GM15510 (cell line): ENCODE data around the gene KAZN.

Experiments
- POLR2A ChIP-seq: IDR thresholded peaks from 3 replicates; pipeline ENCODE4 v1.6.1; 2011; ENCODE audit warnings: borderline replicate concordance; ENCODE audit not compliant: insufficient read length; ENCODE audit errors: extremely low read depth

The KAZN gene

GRCh38 chr1:14815175-14815877 is 216.8 kb downstream of the KAZN start:
- TF ChIP-seq POLR2A, result no peak

DNA sequence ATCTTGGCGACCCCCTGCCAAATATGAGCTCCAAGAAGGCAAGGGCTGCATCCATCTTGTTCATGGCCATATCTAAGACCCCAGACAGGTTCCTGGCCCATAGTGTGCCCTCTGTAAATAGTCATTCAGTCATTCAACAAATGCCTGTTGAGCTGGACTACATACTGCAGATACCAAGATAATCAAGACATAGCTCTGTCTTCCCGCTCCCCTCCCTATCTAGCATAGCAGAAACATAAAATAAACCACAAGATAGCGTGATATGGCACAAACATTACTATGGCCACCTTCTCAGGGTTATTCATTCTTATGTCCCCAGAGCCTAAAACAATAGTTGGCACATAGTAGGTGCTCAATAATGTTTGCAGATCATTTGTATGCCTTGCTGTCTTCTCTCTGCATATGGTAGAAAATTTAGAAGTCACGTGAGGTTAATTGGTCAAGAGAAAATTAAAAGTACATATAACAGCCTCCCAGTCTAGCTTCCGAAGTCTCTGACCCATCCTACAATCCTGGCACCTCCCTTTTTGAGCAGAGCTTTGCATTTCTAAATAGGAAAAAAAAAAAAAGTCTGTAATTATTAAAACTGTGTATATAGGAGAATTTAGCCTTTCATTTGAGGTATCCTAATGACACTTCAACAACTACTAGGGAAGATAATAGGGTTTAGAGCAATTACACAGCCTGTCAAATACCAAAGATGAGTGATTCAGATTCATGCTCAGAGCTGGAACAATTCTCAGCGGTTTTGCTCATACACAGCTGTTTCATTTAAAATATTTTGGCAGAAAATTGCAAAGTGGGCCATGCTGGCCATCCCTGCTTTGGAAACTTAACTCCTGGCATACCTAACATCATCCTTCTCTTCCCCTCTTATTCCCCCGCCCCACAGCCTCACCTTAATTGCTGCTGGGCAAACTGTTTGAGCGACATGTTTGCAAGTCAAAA is 219.0 kb downstream of the KAZN start:
- no peak for TF ChIP-seq POLR2A

GRCh38 chr1:14820295-14821085 is 222.0 kb downstream of the KAZN start:
- no peak for TF ChIP-seq POLR2A

DNA sequence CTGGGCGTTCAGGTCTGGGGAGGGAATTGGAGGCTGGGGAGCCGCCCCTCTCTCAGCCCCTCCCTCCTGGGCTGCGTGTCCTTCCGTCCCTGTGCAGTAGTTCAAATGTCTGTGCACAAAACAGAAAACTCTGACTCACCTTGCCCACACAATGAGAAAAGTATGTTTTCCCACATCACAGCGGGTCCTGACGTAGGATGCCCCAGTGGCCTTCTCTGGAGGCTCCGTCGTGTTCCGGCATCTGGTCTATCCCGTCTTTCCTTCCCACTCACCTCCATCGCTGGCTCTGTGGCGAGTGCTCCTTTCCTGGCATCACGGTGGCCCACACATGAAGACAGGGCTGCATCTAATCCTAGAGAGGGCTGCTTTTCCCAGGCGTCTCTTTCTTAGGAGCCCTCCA is 224.0 kb downstream of the KAZN start:
- TF ChIP-seq POLR2A, result no peak

GRCh38 chr1:14822996-14823395 is 224.5 kb downstream of the KAZN start:
- TF ChIP-seq POLR2A, result no peak

DNA sequence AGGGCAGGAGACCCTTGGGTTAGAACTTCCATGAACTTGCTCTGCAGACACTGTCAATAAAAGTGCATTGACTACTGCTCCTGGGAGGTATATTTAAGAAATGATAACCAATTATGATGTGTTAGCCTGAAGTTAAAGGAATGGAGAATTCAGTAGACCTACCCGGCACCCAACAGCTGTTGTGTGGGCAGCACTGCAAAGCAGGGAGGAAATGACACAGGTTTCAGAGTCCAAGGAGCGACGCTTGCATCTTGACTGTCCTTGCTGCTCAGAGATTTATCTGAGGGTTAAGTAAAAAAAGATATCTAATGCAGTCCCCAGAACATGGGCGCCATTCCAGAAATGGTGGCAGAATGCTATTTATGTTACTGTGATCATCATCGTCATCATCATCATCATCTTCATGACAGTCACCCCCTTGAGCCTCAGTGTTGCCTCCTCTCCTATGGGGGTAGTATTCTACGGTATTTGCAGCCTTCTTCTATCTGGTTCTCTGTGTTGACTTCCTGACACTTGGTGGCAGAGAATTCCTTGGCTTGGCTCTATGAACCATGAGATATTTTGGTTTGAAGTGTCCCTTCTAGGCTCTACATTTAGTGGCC is 225.9 kb downstream of the KAZN start:
- TF ChIP-seq POLR2A, result no peak

DNA sequence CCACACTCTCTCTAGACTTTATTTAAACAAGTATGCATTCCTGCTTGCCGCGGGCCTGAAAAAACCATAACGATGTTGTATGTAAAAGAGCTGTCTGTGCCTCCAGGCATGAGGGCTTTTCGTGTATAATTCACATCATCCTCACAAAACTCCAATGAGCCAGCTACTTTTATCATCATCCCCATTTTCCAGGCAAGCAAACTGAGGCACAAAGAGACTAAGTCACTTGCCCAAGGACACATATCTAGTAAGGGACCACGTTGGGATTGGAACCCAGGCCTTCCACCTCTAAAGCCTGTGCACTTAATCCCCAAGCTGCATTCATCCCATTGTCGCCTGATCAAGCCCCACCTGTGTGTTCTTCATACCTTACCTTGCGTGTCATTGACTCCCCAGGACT is 226.9 kb downstream of the KAZN start:
- TF ChIP-seq POLR2A, result no peak

DNA sequence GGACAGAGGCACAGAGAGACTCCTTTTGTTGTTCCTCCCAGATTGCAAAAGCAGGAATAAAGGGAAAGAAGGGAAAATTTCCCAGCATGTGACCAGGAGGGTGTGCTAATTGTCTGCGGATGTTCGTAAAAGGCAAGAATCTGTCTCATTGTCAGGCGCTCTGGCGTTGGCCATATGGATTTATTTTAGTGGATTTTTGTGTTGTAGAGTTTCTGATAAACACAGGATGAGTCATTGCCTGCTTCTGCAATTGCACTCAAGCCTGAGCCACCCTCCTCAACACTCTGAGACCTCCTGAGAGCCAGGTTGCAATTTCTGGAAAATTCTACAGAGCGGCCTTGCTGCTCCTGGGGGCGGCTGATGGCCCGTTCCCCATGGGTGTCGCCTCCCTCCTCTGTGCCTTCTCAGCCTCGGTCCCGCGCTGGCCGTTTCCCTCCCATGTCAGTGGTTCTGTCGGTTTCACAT is 227.7 kb downstream of the KAZN start:
- TF ChIP-seq POLR2A, result no peak

GRCh38 chr1:14826731-14827326 is 228.3 kb downstream of the KAZN start:
- no peak for TF ChIP-seq POLR2A

DNA sequence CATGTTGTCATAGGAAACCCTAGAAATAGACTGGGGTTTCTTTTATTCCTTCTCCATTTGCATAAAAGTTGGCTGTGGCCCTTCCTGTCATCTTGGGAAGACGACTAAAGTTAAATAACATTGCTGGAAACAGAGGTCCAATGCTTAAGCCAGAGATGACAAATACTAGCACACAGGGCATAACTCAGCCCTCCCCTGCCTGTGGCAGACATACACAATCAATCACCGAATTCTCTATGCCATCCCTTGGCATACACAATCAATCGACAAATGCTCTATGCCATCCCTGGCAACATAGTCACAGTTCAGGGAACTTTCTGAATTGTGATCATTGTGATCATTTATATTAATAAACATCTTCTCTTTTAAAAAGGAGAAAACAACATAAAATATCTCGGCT is 229.4 kb downstream of the KAZN start:
- TF ChIP-seq POLR2A, result no peak

DNA sequence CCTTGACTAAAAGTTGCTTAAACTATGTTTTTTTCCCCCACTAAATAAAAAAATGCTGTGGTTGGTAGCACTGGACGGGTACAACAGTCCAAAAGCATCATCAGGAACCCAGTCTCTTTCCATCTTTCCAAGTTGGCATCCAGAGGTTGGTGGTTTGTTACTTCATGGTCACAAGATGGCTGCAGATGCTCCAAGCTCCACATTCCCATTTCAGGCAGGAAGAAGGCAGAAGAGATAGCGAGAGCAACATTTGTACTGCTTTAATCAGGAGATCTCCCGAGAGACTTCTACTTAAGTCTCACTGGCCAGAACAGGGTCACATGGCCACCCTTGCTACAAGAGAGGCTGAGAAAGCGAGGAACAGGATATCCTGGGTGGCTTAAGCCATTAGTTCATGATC is 230.2 kb downstream of the KAZN start:
- no peak for TF ChIP-seq POLR2A

- TF ChIP-seq POLR2A, result no peak
Measured at GRCh38 chr1:14835725-14836124, 237.2 kb downstream of the KAZN start.

DNA sequence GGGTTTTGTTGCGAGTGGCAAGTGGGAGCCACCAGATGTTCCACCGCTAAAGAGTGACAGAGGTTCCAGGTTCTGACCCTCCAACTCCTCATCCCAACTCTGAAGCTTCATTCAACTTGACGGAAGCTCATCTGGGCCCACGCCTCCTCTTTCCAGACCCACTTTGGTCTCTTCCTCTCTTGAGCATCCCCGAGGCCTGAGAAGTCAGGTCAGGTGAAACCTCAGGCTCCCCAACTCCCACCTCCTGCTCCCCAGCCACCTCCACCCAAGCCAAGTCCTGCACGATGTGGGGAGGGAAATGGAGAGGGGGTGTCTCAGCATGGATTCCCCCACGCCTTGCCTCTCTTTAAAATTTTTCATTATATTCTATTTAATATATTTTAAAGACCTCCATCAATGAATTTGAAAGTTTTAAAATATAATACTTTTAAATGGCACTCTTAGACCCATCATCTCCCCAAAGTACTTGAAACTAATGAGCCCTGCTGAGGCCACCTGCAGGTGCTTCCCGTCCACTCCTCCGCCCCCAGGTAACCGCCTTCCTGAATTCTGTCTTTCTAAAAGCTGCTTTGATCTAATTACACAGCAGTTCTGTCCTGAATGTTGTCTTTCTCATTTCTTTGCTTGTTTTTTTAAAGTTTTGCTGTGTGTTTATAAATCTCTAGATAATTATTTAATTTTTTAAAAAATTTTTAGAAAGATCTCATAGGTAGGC is 238.1 kb downstream of the KAZN start:
- no peak for TF ChIP-seq POLR2A
